Renal cortical epithelial cell (primary cell): ENCODE data around the gene GRB10. TPM values are rescaled to one million over a fixed set of nuclear protein-coding genes. Genes with fewer than 3 reads are reported as not detected.

ENCODE experiments used
- DNase-seq: peaks from one replicate; pipeline ENCODE4 v3.0.0-alpha.2; 2011; ENCODE audit warnings: low read depth
- total RNA-seq: library from RNA; depleted of rRNA; stranded (reverse); fragments of >200 nt; gene quantifications from 2 replicates; pipeline ENCODE4 v1.2.3, GENCODE V29; 2014

The GRB10 gene
- total RNA-seq, 1 donor from 2014 or later: 73.8 TPM

GRCh38 chr7:50655490-50655889, 127.2 kb downstream of the GRB10 start:
- no peak for DNase-seq

DNA sequence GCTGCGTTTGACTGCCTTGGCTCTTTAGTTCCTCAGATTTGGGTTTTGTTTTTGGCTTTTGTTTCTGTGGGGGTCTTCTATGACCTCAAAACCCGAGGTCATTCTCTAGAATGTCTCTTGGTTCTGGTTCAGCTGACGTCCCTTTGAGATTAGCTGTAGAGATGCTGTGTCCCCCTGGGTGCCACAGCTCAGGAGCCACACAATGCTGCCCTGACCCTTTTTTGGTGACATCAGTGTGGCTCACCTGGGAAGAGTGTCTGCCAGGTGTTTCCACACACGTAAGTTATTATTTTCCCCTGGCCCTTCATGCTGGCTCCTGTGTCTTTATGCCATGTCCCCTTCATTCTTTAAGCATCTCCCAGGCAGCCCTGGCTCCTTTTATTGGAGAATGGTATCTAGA, 127.7 kb downstream of the GRB10 start:
- no peak for DNase-seq

DNA sequence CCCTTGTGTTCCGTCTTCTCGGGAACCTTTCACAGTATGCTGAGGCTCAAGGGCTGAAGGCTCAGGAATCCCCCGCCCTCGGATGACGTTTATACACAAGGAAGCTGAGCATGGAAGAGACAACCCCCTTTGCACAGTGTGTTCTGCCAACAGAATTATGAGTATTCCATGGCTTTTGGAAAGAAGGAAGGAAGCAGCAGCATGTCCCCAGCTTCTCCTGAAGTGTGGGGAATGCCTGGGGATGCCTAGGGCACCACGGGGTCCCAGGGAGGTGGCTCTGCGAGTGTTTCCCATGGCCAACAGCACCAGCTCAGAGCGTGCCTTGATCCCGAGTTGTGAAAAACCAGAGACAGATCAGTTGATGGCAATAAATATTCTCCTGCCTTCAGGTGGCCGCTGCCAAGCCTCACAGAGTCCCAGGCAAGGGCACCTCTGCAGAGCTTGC, 128.7 kb downstream of the GRB10 start:
- no peak for DNase-seq

DNA sequence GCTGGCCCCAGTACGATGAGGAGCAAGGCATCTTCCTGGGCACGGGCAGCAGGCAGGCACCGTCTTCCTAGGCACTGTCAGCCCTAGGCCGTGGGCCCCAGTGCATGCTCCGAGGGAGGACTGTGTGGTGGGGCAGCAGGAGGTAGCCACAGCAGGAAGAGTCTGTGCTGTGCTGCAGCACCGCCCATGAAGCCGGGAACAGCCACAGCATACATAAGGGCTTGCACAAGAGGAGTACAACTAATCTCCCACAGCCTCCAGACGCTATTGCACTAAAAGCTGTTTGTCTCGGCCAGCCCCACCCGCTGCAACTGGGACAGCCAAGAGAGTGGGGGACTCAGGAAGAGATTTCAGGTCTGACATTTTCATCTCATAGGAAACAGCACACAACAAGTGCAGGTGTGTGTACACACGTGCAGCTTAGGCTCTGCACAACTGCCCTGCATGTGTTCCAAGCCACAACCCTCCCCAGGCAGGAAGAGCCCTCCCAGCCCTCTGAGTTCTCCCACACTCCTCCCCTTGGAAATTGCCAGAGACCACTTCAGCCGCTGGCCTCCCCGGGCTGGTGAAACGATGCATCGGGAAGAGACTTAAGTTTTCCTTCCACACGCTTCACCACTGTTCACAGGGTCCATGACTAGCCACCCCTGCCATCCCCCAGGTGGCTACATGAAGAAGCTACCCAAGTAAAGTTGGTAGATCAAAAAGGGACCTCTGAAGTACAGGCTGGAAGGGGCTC, 129.4 kb downstream of the GRB10 start:
- no peak for DNase-seq

DNA sequence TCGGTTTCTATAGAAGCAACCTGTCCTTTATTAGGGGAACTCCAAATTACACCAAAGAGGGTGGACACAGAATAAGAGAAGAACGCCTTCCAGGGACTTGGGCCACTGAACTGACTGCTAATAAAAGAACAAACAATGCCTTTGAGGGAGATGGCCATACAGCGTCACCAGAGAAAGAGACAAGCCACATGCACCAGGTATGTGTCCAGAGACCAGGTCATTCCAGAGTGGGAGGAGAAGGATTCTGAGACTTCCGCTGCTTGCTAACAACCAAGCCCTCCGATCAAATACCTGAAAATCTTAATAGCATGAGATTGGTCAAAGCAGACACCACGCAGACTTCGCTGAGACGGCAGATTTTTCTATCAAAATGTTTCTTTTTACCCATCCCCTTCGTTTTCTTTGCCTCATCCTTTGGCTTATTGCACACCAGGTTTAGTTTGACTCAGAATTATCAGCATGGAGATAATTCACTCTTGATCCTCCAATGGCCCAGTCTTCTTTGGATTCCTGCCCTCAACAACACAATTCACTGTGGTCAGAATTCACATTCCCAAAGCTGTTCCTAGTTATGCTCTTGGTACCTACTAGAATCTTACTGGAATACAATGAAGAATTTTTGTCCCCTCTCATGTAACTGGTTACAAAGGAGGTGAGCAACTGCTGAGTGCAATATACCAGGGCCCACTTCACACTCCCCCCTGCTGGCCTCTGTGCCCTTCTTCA, 130.1 kb downstream of the GRB10 start:
- DNase-seq: no peak

GRCh38 chr7:50651271-50651989, 131.3 kb downstream of the GRB10 start:
- DNase-seq: peak; percentile 33

GRCh38 chr7:50650057-50650664, 132.5 kb downstream of the GRB10 start:
- no peak for DNase-seq

DNA sequence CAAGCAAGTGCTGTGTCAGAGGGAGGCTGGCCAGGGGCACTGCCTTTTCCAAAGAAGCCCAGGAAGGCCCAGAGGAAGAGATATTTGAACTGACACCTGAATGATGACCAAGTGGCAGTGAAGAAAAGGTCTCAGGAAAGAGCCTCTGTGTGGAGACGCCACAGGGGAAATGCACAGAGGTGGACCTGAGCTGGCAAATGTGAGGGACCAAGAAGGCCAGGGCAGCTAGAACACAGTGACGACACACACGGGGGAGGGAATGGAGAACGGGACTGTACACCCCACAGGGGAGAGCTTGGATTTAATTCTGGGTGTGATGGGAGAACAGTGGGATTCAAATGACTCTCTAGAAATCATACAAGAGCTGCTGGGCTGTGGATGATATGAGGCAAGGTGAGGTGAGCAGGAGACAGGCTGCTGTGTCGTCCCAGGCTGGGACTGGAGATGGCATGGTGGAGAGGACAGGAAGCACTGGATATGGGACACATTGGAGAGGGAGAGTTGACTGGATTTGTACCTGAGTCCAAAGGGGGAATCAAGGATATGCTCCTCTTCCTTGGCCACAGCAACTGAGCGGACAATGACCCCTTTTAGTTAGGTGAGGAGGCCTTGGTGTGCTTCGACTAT, 133.3 kb downstream of the GRB10 start:
- no peak for DNase-seq

- DNase-seq: no peak
Measured at GRCh38 chr7:50648570-50649169, 134.0 kb downstream of the GRB10 start.

DNA sequence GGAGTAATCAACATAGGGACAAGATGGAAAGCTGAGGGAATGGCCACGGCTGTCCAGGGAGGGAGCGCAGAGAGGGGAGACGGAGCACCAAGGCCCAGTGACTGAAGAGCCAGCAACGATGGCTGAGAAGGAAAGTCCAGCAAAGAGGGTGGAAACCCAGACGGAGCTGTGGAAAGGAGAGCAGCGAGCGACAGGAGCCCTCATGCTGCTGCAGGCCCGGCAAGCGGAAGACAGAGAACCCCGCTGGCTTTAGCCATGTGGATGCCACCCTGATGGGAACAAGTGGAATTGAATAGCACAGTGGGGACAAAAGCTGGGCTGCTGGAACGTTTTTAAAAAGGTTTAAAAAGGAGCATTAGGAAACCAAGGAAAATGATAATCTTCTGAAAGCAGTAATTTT, 134.6 kb downstream of the GRB10 start:
- no peak for DNase-seq

DNA sequence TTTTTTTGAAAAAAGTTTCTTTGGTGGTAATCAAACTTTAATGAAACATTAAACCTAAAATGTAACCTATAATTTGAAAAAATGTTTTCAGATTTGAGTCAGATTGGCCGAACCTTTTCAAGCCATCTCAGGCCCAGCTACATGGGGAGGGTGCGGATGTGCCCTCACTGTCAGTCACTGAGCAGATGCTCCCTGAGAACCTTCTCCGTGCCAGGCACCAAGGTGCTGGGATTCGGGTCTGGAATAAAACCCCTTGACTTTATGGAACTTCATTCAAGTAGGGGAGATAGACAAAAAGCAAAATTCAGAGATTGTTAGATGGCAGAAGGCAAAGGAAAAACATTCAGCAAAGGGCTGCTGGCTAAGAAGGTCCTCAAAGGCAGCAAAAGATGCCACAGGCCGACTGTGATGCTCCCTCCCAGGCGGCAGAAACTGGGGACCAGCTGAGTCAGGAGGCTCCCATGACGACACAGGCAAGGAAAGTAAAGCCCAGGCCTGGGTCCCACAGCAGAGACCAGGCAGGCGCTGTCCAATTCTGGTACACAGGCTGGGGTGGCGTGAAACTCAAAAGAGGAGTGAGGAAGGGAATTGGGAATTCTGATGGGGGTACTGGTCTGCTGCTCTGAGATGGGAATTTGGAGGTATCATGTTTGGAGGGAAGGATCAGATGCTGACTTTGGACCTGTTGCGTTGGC, 135.3 kb downstream of the GRB10 start:
- no peak for DNase-seq

- DNase-seq: no peak
Measured at GRCh38 chr7:50646069-50646468, 136.6 kb downstream of the GRB10 start.

GRCh38 chr7:50645186-50645585, 137.5 kb downstream of the GRB10 start:
- no peak for DNase-seq

- DNase-seq: no peak
Measured at GRCh38 chr7:50644586-50644985, 138.1 kb downstream of the GRB10 start.

- no peak for DNase-seq
Measured at GRCh38 chr7:50644114-50644513, 138.6 kb downstream of the GRB10 start.

DNA sequence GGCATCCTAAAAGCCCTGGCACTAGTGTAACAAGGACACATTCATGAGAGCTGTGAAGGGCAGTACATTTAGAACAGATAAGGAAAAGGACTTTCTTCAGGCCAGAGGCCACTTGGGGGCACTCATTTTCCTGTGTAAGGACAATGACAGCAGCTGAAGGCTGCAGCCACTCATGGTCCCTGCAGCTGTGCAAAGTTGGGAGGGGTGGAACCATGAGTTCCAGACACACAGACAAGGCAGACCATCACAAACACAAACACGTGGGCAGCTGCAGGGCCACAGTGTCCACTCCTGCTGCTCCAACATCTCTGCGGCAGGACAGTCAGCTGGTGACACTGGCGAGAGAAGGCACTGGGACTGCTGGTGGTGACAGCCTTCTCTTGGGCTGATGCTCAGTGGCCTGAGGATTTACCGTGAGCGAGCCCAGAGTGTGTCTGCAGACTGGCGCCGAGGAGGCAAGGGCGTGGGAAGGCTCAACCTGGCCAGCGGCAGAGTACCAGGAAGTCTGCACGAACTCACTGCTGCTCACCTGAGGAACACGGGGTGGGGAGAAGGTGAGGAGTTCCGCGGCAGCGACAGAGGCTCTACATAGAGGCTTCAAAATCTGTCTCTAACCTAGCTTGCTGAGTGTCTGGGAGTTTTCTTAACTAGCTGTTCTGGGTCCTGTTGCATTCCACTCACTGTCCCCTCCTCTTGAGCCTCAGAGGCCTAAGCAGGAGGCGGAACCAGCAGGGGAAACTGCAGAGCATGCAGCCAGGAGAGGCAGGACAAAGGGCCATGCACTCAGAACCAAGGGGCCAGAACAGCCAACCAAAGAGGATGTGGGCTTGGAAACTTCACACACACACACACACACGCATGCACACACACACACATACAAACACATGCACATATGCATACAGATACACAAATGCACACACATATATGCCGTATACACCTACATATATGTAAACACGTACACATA, 141.0 kb downstream of the GRB10 start:
- no peak for DNase-seq

GRCh38 chr7:50640779-50641178, 141.9 kb downstream of the GRB10 start:
- DNase-seq: no peak

- DNase-seq: no peak
Measured at GRCh38 chr7:50640256-50640655, 142.4 kb downstream of the GRB10 start.
